Loucy (cell line): ENCODE data around the gene FGGY.

ENCODE experiments used
- CTCF ChIP-seq: fragments of 200-600 bp; sonication (generic); conservative IDR thresholded peaks from 2 replicates; pipeline ENCODE4 v1.5.1; 2014; ENCODE audit warnings: mild to moderate bottlenecking, antibody characterized with exemption, low read length
- EZH2phosphoT487 ChIP-seq: fragments of 200-600 bp; IDR thresholded peaks from 2 replicates; pipeline ENCODE4 v1.6.1; 2018; ENCODE audit warnings: antibody characterized with exemption, mild to moderate bottlenecking, moderate library complexity, borderline replicate concordance

- TF ChIP-seq CTCF (no peak), EZH2phosphoT487 (no peak)
Observed at GRCh38 chr1:59455206-59455605, 158.3 kb downstream of the FGGY start.
